Right hindlimb (tissue), 1 donor: Measurements from ENCODE around the gene MAP1LC3A.
"Not testable (repeated sequence)": the region's sequence is repeated elsewhere in the genome, so short reads cannot be mapped to it uniquely, and the experiment has no call there.

Experiments
- DNase-seq: peaks from one replicate; pipeline ENCODE4 v3.0.0-alpha.2; 2018

MAP1LC3A gene

GRCh38 chr20:34558320-34559218, at the start of gene MAP1LC3A:
TSS of gene MAP1LC3A (plus strand) at chr20:34558718. CDS start at chr20:34558869, 151 bp downstream.
- peak; percentile 95 for DNase-seq

DNA sequence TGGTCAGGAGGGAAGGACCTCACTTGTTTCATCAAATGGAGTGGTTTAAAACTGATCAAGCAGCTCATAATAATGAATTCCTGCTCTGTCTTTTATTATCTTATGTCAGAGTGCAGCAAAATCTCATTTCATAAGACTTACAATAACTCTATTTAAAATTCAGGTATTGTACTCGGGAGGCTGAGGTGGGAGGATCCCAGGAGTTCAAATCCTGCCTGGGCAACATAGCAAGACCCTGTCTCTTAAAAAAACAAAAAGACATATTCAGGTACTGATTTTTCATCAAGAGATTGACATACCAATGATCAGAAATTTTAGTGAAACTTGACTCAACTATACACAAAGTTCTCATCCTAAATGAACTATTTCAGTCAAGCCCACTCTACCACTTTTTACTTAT, 47.9 kb upstream of the MAP1LC3A start:
- no peak for DNase-seq

GRCh38 chr20:34511891-34512265, 46.6 kb upstream of the MAP1LC3A start:
- no peak for DNase-seq

DNA sequence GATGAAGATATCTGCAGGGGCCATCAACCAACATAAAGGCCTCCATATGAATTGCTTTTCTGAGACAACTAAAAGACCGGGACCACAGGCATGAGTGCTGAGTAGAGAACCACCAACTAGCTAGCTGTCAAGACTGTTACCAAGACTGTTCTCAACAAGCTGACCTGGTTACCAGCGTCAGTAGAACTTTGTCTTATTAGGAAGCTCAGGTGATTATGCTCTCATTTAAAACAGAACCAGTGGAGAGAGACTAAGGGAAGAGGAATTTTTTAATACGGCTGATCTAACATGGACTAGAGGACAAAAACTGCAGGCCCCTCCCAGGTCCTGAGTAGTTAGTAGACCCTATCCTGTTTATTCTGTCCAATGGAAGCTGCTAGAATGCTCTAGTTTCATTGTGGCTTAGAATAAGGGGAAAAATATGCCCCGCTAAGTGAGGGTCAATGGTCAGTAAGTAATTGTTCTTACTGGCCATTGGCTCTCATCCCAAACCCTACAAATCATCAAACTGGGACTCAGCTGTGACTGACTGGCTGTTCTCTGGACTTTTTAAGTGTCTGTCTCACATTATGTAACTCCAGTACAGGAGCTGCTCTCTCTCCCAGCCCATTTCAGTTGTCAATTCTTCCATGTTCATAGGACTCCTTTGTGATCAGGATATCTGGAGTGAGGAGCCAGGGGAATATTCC, 46.1 kb upstream of the MAP1LC3A start:
- DNase-seq, result no peak

- DNase-seq, result no peak
These were observed 45.5 kb upstream of the MAP1LC3A start for GRCh38 chr20:34512955-34513419.

DNA sequence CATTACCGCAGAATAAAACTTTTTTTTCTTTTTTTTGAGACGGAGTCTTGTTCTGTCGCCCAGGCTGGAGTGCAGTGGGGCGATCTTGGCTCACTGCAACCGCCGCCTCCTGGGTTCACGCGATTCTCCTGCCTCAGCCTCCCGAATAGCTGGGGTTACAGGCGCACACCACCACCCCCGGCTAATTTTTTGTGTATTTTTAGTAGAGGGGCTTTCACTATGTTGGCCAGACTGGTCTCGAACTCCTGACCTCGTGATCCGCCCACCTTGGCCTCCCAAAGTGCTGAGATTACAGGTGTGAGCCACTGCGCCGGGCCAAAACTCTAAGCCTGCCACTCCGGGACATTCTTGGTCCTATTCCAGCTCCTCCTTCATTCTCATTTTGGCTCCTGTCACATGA, 44.5 kb upstream of the MAP1LC3A start:
- DNase-seq, result not testable (repeated sequence)

GRCh38 chr20:34514897-34515483, 43.5 kb upstream of the MAP1LC3A start:
- no peak for DNase-seq

DNA sequence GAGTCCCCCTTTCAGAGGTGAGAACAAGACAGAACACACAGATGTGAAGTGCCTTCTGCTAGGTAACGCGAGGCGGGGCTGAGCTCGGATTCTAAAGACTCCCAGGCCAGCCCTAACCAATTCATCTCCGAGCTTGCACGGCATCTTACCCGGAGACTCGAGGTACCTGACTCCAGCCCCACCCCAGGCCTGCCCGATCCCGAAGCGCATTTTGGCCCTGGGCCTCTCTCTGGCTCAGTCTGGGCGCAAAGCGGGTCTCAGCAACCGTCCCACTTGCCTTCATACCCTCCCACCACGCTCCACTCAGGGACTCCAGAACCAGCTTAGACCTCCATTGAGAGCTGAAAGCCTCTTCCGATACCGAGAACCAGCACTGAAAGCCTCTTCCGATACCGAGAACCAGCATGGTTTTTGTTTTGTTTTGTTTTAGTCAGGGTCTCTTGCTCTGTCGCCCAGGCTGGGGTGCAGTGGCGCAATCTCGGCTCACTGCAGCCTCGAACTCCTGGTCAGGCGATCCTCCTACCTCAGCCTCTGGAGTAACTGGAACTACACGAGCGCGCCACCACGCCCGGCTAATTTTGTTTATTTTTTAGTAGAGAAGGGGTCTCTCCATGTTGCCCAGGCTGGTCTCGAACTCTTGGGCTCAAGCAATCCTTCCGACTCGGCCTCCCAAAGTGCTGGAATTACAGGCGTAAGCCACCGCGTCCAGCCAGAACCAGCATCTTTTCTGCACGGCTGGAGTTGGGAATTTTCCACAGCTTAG, 42.9 kb upstream of the MAP1LC3A start:
- DNase-seq, result peak; percentile 59

GRCh38 chr20:34516247-34517113, 42.0 kb upstream of the MAP1LC3A start, which contains the start of gene DYNLRB1:
TSS of gene DYNLRB1 (plus strand) at chr20:34516422. CDS start at chr20:34516459, 37 bp downstream.
- DNase-seq, result peak; percentile 98

GRCh38 chr20:34517114-34517505, 41.4 kb upstream of the MAP1LC3A start:
- DNase-seq, result no peak

DNA sequence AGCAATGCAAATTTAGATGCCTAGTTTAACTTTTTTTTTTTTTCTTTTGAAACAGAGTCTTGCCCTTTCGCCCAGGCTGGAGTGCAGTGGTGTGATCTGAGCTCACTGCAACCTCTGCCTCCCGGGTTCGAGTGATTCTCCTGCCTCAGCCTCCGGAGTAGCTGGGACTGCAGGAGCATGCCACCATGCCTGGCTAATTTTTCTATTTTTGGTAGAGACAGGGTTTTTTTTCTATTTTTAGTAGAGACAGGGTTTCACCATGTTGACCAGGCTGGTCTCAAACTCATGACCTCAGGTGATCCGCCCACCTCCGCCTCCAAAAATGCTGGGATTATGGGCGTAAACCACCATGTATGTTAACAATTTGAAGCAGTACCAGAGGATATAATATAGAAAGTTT, 39.7 kb upstream of the MAP1LC3A start:
- DNase-seq, result not testable (repeated sequence)

DNA sequence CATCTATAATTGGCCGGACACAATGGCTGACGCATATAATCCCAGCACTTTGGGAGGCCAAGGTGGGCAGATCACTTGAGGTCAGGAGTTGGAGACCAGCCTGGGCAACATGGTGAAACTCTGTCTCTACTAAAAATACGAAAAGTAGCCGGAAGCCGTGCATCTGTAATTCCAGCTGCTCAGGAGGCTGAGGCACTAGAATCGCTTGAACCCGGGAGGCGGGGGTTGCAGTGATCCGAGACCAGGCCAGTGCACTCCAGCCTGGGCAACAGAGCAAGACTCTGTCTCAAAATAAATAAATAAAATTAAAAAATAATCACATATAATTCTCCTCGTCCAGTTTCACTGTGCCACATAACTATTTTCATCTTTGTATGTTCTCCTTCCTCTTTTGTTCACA, 38.7 kb upstream of the MAP1LC3A start:
- not testable (repeated sequence) for DNase-seq

- DNase-seq, result peak; percentile 47
These were observed 35.3 kb upstream of the MAP1LC3A start for GRCh38 chr20:34522969-34523871.

GRCh38 chr20:34524426-34524825, 34.1 kb upstream of the MAP1LC3A start:
- DNase-seq, result no peak

GRCh38 chr20:34525342-34525708, 33.2 kb upstream of the MAP1LC3A start:
- no peak for DNase-seq

GRCh38 chr20:34525709-34526416, 32.7 kb upstream of the MAP1LC3A start:
- DNase-seq, result peak; percentile 57

- no peak for DNase-seq
These were observed 32.1 kb upstream of the MAP1LC3A start for GRCh38 chr20:34526466-34526865.

DNA sequence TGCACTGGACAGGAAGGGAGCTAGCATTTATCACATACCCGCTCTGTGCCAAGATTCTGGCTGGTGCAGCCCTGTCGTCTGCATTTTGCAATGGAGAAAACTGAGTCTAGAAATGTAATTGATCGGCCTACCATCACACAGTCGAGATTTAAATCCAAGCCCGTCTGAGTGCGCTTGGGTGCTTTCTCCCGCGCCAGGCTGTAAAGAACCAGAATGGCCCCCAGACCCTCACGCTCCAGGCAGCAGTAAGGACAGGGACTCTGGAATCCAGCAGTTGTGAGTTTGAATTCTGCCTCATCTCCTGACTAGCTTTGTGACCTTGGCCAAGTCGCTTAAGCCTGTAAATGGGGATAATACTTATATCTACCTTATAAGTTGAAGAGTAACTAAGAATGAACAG, 31.5 kb upstream of the MAP1LC3A start:
- DNase-seq, result no peak

GRCh38 chr20:34528921-34529297, 29.6 kb upstream of the MAP1LC3A start:
- no peak for DNase-seq

DNA sequence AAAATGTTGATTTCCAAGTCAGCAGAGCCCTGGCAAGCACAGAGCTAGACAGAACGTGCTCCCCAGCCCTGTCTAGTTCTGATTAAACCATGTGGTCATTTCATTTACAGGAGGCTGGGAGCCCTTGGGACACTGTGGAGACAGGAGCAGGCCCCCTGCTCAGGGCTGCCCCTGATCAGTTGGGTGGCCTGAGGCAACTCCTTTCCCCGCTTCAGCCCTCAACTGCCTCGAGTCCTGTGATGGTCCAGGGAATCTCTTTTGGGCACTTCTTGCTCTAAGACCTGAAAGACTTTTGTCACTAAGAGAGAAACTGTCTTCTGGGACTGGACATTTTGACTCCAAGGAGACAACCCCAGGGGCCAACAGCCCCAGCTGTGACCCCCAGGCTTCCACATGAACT, 28.8 kb upstream of the MAP1LC3A start:
- no peak for DNase-seq
